Measurements from ENCODE around the gene SFXN5. TPM values are rescaled to one million over a fixed set of nuclear protein-coding genes. Genes with fewer than 3 reads are reported as not detected.

SFXN5 gene
- total RNA-seq, 1 donor from 2014 or later: 14.9 TPM

GRCh38 chr2:73087311-73087710 lies 15.8 kb upstream of the SFXN5 start:
- Histone ChIP-seq H3K9ac (ENCODE audit: low read length) (no peak overlapping the region), H3K9me3 (ENCODE audit: insufficient read depth, low read depth, low read length) (no peaks in the 10 kb centered on the region), H3K4me2 (ENCODE audit: low read length) (peak overlapping the region; percentile 78), H3K79me2 (ENCODE audit: insufficient read depth, low read length) (peaks cover 96% of the 10 kb centered on the region), H4K20me1 (ENCODE audit: insufficient read depth, low read length) (peaks cover 75% of the 10 kb centered on the region), H3K36me3 (ENCODE audit: insufficient read depth, low read length) (peaks cover 5% of the 10 kb centered on the region), H3K27me3 (ENCODE audit: insufficient read depth, low read length) (no peaks in the 10 kb centered on the region), H3K27ac (ENCODE audit: low read depth, low read length) (no peak overlapping the region), H2AFZ (ENCODE audit: low read depth, low read length) (no peak overlapping the region), H3K4me1 (ENCODE audit: insufficient read depth, low read length) (peaks cover 52% of the 10 kb centered on the region), H3K4me3 (ENCODE audit: insufficient read depth, low read depth, low read length) (no peak overlapping the region)
- no peak for DNase-seq (ENCODE audit: low read depth)
- Mint-ChIP-seq H3K4me1 (ENCODE audit: low read depth, unreplicated experiment) (peaks cover 62% of the 10 kb centered on the region), H3K36me3 (ENCODE audit: low read depth, unreplicated experiment) (peaks cover 10% of the 10 kb centered on the region), H3K27ac (ENCODE audit: unreplicated experiment) (peak overlapping the region; percentile 50), H3K4me3 (ENCODE audit: unreplicated experiment) (peak overlapping the region; percentile 50), H3K27me3 (ENCODE audit: low read depth, unreplicated experiment) (no peaks in the 10 kb centered on the region), H3K9me3 (ENCODE audit: unreplicated experiment) (no peaks in the 10 kb centered on the region)
- FAIRE-seq: no peak
- TF ChIP-seq, protein P1, sequence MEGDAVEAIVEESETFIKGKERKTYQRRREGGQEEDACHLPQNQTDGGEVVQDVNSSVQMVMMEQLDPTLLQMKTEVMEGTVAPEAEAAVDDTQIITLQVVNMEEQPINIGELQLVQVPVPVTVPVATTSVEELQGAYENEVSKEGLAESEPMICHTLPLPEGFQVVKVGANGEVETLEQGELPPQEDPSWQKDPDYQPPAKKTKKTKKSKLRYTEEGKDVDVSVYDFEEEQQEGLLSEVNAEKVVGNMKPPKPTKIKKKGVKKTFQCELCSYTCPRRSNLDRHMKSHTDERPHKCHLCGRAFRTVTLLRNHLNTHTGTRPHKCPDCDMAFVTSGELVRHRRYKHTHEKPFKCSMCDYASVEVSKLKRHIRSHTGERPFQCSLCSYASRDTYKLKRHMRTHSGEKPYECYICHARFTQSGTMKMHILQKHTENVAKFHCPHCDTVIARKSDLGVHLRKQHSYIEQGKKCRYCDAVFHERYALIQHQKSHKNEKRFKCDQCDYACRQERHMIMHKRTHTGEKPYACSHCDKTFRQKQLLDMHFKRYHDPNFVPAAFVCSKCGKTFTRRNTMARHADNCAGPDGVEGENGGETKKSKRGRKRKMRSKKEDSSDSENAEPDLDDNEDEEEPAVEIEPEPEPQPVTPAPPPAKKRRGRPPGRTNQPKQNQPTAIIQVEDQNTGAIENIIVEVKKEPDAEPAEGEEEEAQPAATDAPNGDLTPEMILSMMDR (IDR thresholded peaks at IDR 0.05; ENCODE audit: insufficient read depth, low read depth, low read length): no peak
- TF ChIP-seq EZH2 (IDR thresholded peaks at IDR 0.05; ENCODE audit: insufficient read depth, low read length): no peak

GRCh38 chr2:73085691-73086090 lies 14.2 kb upstream of the SFXN5 start:
- H3K36me3 ChIP-seq (ENCODE audit: insufficient read depth, low read length): peaks cover 5% of the 10 kb centered on the region
- H3K36me3 Mint-ChIP-seq (ENCODE audit: low read depth, unreplicated experiment): peaks cover 10% of the 10 kb centered on the region
- H3K9me3 ChIP-seq (ENCODE audit: insufficient read depth, low read depth, low read length): no peaks in the 10 kb centered on the region
- no peak overlapping the region for H3K27ac ChIP-seq (ENCODE audit: low read depth, low read length)
- peak overlapping the region; percentile 69 for H3K27ac Mint-ChIP-seq (ENCODE audit: unreplicated experiment)
- H3K9ac ChIP-seq (ENCODE audit: low read length): peak overlapping the region; percentile 65
- peaks cover 78% of the 10 kb centered on the region for H4K20me1 ChIP-seq (ENCODE audit: insufficient read depth, low read length)
- peak overlapping the region; percentile 69 for H3K4me2 ChIP-seq (ENCODE audit: low read length)
- FAIRE-seq: peak; percentile 67
- DNase-seq (ENCODE audit: low read depth): no peak
- no peak overlapping the region for H2AFZ ChIP-seq (ENCODE audit: low read depth, low read length)
- TF ChIP-seq EZH2 (IDR thresholded peaks at IDR 0.05; ENCODE audit: insufficient read depth, low read length): no peak
- TF ChIP-seq, protein P1 (IDR thresholded peaks at IDR 0.05; ENCODE audit: insufficient read depth, low read depth, low read length): peak; percentile 83
- no peaks in the 10 kb centered on the region for H3K27me3 ChIP-seq (ENCODE audit: insufficient read depth, low read length)
- H3K4me1 Mint-ChIP-seq (ENCODE audit: low read depth, unreplicated experiment): peaks cover 46% of the 10 kb centered on the region
- H3K79me2 ChIP-seq (ENCODE audit: insufficient read depth, low read length): peaks cover 91% of the 10 kb centered on the region
- H3K9me3 Mint-ChIP-seq (ENCODE audit: unreplicated experiment): no peaks in the 10 kb centered on the region
- H3K4me3 ChIP-seq (ENCODE audit: insufficient read depth, low read depth, low read length): no peak overlapping the region
- no peaks in the 10 kb centered on the region for H3K27me3 Mint-ChIP-seq (ENCODE audit: low read depth, unreplicated experiment)
- peaks cover 45% of the 10 kb centered on the region for H3K4me1 ChIP-seq (ENCODE audit: insufficient read depth, low read length)
- H3K4me3 Mint-ChIP-seq (ENCODE audit: unreplicated experiment): peak overlapping the region; percentile 68

- H3K27me3 Mint-ChIP-seq (ENCODE audit: low read depth, unreplicated experiment): no peaks in the 10 kb centered on the region
Observed at GRCh38 chr2:73084971-73085370, 13.5 kb upstream of the SFXN5 start.

More at GRCh38 chr2:73084971-73085370, 13.5 kb upstream of the SFXN5 start:
- no peaks in the 10 kb centered on the region for H3K9me3 Mint-ChIP-seq (ENCODE audit: unreplicated experiment)
- peak overlapping the region; percentile 65 for H3K9ac ChIP-seq (ENCODE audit: low read length)
- no peak overlapping the region for H3K27ac Mint-ChIP-seq (ENCODE audit: unreplicated experiment)
- no peak overlapping the region for H3K27ac ChIP-seq (ENCODE audit: low read depth, low read length)
- peaks cover 5% of the 10 kb centered on the region for H3K36me3 ChIP-seq (ENCODE audit: insufficient read depth, low read length)
- H3K79me2 ChIP-seq (ENCODE audit: insufficient read depth, low read length): peaks cover 91% of the 10 kb centered on the region
- no peaks in the 10 kb centered on the region for H3K27me3 ChIP-seq (ENCODE audit: insufficient read depth, low read length)
- H3K4me3 Mint-ChIP-seq (ENCODE audit: unreplicated experiment): peak overlapping the region; percentile 47
- no peak for TF ChIP-seq EZH2 (IDR thresholded peaks at IDR 0.05; ENCODE audit: insufficient read depth, low read length)
- TF ChIP-seq, protein P1 (IDR thresholded peaks at IDR 0.05; ENCODE audit: insufficient read depth, low read depth, low read length): no peak
- H3K4me2 ChIP-seq (ENCODE audit: low read length): peak overlapping the region; percentile 69
- no peaks in the 10 kb centered on the region for H3K9me3 ChIP-seq (ENCODE audit: insufficient read depth, low read depth, low read length)
- FAIRE-seq (no peak), DNase-seq (ENCODE audit: low read depth) (no peak)
- no peak overlapping the region for H3K4me3 ChIP-seq (ENCODE audit: insufficient read depth, low read depth, low read length)
- H3K4me1 ChIP-seq (ENCODE audit: insufficient read depth, low read length): peaks cover 37% of the 10 kb centered on the region
- H2AFZ ChIP-seq (ENCODE audit: low read depth, low read length): no peak overlapping the region
- H3K4me1 Mint-ChIP-seq (ENCODE audit: low read depth, unreplicated experiment): peaks cover 41% of the 10 kb centered on the region
- H4K20me1 ChIP-seq (ENCODE audit: insufficient read depth, low read length): peaks cover 78% of the 10 kb centered on the region
- peaks cover 10% of the 10 kb centered on the region for H3K36me3 Mint-ChIP-seq (ENCODE audit: low read depth, unreplicated experiment)
